HepG2 (cell line): ENCODE measurements around the gene CDC6. TPM values are rescaled to one million over a fixed set of nuclear protein-coding genes. Genes with fewer than 3 reads are reported as not detected.

ENCODE experiments used
- BHLHE40 ChIP-seq: IDR thresholded peaks from 2 replicates; pipeline ENCODE4 v1.6.1; 2011; ENCODE audit warnings: low read length, improper control_type of control experiment
- CCDC6 ChIP-seq: sonication (generic); formaldehyde crosslinking; IDR thresholded peaks from 2 replicates; pipeline ENCODE4 v1.8.1; 2022; ENCODE audit warnings: mild to moderate bottlenecking, missing genetic modification reagents, moderate library complexity
- CSRNP1 ChIP-seq: sonication (generic); formaldehyde crosslinking; IDR thresholded peaks from 2 replicates; pipeline ENCODE4 v1.8.1; 2023; ENCODE audit warnings: mild to moderate bottlenecking, missing genetic modification reagents
- ELK4 ChIP-seq: sonication (generic); formaldehyde crosslinking; IDR thresholded peaks from 2 replicates; pipeline ENCODE4 v1.9.0; 2021; ENCODE audit warnings: missing genetic modification reagents, borderline replicate concordance
- GTF3A ChIP-seq: sonication (generic); formaldehyde crosslinking; conservative IDR thresholded peaks from 2 replicates; pipeline ENCODE4 v1.4.0; 2020; ENCODE audit warnings: mild to moderate bottlenecking, missing genetic modification reagents
- IRX3 ChIP-seq: sonication (generic); formaldehyde crosslinking; IDR thresholded peaks from 2 replicates; pipeline ENCODE4 v1.8.1; 2023; ENCODE audit warnings: mild to moderate bottlenecking, low read depth, missing genetic modification reagents, borderline replicate concordance
- JDP2 ChIP-seq: sonication (generic); formaldehyde crosslinking; IDR thresholded peaks from 2 replicates; pipeline ENCODE4 v1.8.1; 2022; ENCODE audit warnings: missing genetic modification reagents, borderline replicate concordance
- KLF15 ChIP-seq: sonication (generic); formaldehyde crosslinking; IDR thresholded peaks from 2 replicates; pipeline ENCODE4 v1.8.1; 2023; ENCODE audit warnings: borderline replicate concordance, mild to moderate bottlenecking, inconsistent platforms, missing genetic modification reagents, mixed read lengths
- RCOR2 ChIP-seq: IDR thresholded peaks from 2 replicates; pipeline ENCODE4 v1.6.1; 2016; ENCODE audit warnings: missing biosample characterization, missing genetic modification reagents
- ZFP1 ChIP-seq: IDR thresholded peaks from 2 replicates; pipeline ENCODE4 v1.6.1; 2016
- ZGPAT ChIP-seq: IDR thresholded peaks from 2 replicates; pipeline ENCODE4 v1.6.1; 2016; ENCODE audit warnings: mild to moderate bottlenecking
- ZMYM3 ChIP-seq: sonication (generic); formaldehyde crosslinking; IDR thresholded peaks from 2 replicates; pipeline ENCODE4 v1.5.1; 2020; ENCODE audit warnings: mild to moderate bottlenecking, missing genetic modification reagents
- ZNF350 ChIP-seq: sonication (generic); formaldehyde crosslinking; IDR thresholded peaks from 2 replicates; pipeline ENCODE4 v1.4.0; 2020; ENCODE audit warnings: mild to moderate bottlenecking, low read depth, missing genetic modification reagents, borderline replicate concordance
- ZNF646 ChIP-seq: sonication (generic); formaldehyde crosslinking; IDR thresholded peaks from 2 replicates; pipeline ENCODE4 v1.9.0; 2021; ENCODE audit warnings: mild to moderate bottlenecking, missing genetic modification reagents
- ZNF816 ChIP-seq: sonication (generic); formaldehyde crosslinking; IDR thresholded peaks from 2 replicates; pipeline ENCODE4 v1.8.0; 2022; ENCODE audit warnings: missing genetic modification reagents, mild to moderate bottlenecking, borderline replicate concordance
- ZSCAN12 ChIP-seq: sonication (generic); formaldehyde crosslinking; IDR thresholded peaks from 2 replicates; pipeline ENCODE4 v1.9.0; 2021; ENCODE audit warnings: mild to moderate bottlenecking, missing genetic modification reagents
- polyA plus RNA-seq, 8 experiments: library from polyadenylated mRNA; depleted of rRNA in 3 of 8; stranded (reverse) in 7 of 8; unstranded in 1 of 8; fragments of >200 nt; fragmentation: Illumina TruSeq in 4 of 8; extraction: Trizol in 4 of 8; gene quantifications; 2 replicates each; pipeline versions ENCODE4 v1.2.1 to v1.2.3, GENCODE V29; 2011 to 2016; ENCODE audit warnings: low read depth in 4 of 8, missing spikeins in 1 of 8, mixed read lengths in 1 of 8; ENCODE audit not compliant: insufficient read depth in 1 of 8
- total RNA-seq, 5 experiments: library from RNA; depleted of rRNA; stranded (reverse); fragments of >200 nt; fragmentation: Illumina TruSeq; extraction: Trizol; gene quantifications; 2 replicates each; pipeline ENCODE4 v1.2.3, GENCODE V29; 2016; ENCODE audit warnings: low read depth in 1 of 5
- TF ChIP-seq, protein P1 (sequence below): sonication (generic); formaldehyde crosslinking; IDR thresholded peaks from 2 replicates; pipeline ENCODE4 v1.8.1; 2023; ENCODE audit warnings: mild to moderate bottlenecking, missing genetic modification reagents, borderline replicate concordance

CDC6 gene
- total and polyA plus RNA-seq, 2 of the 13 experiments (the other 11 are each of a cell fraction or from before 2014, with no cell fraction given), result 17.4 to 114 TPM

- TF ChIP-seq ZGPAT (peak; percentile 69; the same call in 1 of the 2 replicates), JDP2 (no peak), ELK4 (CRISPR knock-in tag) (no peak; the same call in 1 of the 2 replicates), KLF15 (CRISPR knock-in tag) (no peak; the same call in 1 of the 2 replicates), RCOR2 (0 out of 2 replicates have a peak, but pooled peaks have one; percentile 13), ZMYM3 (CRISPR knock-in tag) (no peak; the same call in 1 of the 2 replicates), CSRNP1 (CRISPR knock-in tag) (peak; percentile 94), CCDC6 (CRISPR knock-in tag) (peak; percentile 94), BHLHE40 (no peak; the same call in 1 of the 2 replicates), IRX3 (CRISPR knock-in tag) (peak; percentile 66; the same call in 1 of the 2 replicates), ZNF350 (CRISPR knock-in tag) (peak; percentile 72; the same call in 1 of the 2 replicates), ZSCAN12 (CRISPR knock-in tag) (no peak), GTF3A (0 out of 2 replicates have a peak, but pooled peaks have one; percentile 72), ZFP1 (CRISPR knock-in tag) (0 out of 2 replicates have a peak, but pooled peaks have one; percentile 54), ZNF816 (no peak), ZNF646 (CRISPR knock-in tag) (no peak)
- TF ChIP-seq, protein P1, sequence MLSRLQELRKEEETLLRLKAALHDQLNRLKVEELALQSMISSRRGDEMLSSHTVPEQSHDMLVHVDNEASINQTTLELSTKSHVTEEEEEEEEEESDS (CRISPR knock-in tag), result no peak; the same call in 1 of the 2 replicates
Observed at GRCh38 chr17:40287494-40288369, at the start of gene CDC6 (continued).
